ENCODE data around the gene STAT5A. TPM values are rescaled to one million over a fixed set of nuclear protein-coding genes. Genes with fewer than 3 reads are reported as not detected.

Gene STAT5A
- polyA plus RNA-seq, 1 experiment, result 5.3 TPM

DNA sequence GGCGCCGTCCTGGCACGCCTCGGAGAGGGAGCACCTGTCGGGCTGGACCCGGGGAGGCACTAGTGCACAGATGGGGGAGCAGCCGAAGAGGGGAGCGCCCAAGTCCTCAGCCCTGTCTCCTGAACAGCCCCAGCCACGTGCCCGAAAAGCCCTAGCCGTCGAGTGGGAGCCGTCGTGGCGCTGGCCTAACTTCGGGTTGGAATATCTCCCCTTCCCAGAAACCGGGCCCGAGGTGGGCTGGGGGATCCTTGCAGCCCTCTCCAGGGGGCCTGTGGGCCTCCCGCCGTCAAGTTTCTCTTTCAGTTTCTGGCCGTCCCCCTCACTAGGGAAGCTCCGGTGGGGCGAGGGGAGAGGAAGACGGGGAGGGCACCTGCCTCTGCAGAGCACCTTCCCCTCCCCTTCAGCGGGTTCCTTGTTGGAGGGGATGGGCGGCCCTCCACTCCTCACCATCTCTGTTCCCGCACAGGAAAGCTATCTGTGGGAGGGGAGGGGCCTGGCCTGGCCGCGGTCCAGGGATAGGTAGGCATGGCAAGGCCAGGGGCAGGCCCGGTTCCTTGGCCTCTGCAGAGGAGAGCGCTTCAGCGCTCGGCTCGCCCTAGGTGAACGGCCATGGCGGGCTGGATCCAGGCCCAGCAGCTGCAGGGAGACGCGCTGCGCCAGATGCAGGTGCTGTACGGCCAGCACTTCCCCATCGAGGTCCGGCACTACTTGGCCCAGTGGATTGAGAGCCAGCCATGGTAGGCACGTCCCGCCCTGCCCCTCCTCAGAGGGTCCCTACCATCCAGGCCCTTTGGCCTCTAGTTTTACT, 709 bp downstream of the STAT5A start:
- Histone ChIP-seq H3K4me3 (ENCODE audit: low read depth, low read length) (peak overlapping the region; percentile 49), H3K27ac (ENCODE audit: low read depth, low read length) (no peak overlapping the region), H3K27me3 (ENCODE audit: control insufficient read depth, insufficient read depth, low read length) (no peaks in the 10 kb centered on the region), H3K9me3 (ENCODE audit: control insufficient read depth, insufficient read depth, low read length) (peaks cover 6% of the 10 kb centered on the region; the same call in 1 of the 2 replicates)
- DNase-seq (ENCODE audit: low read depth, low spot score), result no peak
- ChIA-PET POLR2A (interaction anchor here (1.2 kb wide), 1 partner anchor 41 kb away, joined by 3 read pairs; no protein-coding TSS in a partner anchor), CTCF (no interaction called here)
- TF ChIP-seq, protein P1, sequence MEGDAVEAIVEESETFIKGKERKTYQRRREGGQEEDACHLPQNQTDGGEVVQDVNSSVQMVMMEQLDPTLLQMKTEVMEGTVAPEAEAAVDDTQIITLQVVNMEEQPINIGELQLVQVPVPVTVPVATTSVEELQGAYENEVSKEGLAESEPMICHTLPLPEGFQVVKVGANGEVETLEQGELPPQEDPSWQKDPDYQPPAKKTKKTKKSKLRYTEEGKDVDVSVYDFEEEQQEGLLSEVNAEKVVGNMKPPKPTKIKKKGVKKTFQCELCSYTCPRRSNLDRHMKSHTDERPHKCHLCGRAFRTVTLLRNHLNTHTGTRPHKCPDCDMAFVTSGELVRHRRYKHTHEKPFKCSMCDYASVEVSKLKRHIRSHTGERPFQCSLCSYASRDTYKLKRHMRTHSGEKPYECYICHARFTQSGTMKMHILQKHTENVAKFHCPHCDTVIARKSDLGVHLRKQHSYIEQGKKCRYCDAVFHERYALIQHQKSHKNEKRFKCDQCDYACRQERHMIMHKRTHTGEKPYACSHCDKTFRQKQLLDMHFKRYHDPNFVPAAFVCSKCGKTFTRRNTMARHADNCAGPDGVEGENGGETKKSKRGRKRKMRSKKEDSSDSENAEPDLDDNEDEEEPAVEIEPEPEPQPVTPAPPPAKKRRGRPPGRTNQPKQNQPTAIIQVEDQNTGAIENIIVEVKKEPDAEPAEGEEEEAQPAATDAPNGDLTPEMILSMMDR (IDR thresholded peaks at IDR 0.05; ENCODE audit: low read depth, low read length), result no peak

DNA sequence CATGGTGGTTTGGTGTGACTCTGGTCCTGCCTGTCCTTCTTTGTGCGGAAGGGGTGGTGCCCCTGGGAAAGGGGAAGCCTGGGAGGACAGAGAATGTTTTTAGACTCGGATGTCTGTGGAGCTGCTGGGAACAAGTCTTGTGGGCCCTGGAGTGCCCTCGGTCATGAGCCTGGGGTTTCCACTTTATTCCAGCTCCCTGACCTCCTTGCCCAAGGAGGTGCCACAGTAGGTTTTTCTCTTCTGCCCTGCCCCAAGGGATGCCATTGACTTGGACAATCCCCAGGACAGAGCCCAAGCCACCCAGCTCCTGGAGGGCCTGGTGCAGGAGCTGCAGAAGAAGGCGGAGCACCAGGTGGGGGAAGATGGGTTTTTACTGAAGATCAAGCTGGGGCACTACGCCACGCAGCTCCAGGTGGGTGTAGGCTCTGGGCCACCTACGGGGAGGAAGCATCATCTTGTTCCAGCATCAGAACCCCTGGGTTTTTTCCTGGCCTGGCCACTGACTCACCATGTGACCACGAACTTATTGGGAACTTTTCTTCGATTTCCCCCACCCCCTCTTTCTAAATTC, 1.4 kb downstream of the STAT5A start:
- H3K27me3 ChIP-seq (ENCODE audit: control insufficient read depth, insufficient read depth, low read length), result no peaks in the 10 kb centered on the region
- POLR2A ChIA-PET, result no interaction called here
- no peak overlapping the region for H3K4me3 ChIP-seq (ENCODE audit: low read depth, low read length)
- DNase-seq (ENCODE audit: low read depth, low spot score), result no peak
- no peak overlapping the region for H3K27ac ChIP-seq (ENCODE audit: low read depth, low read length)
- H3K9me3 ChIP-seq (ENCODE audit: control insufficient read depth, insufficient read depth, low read length), result peaks cover 6% of the 10 kb centered on the region; the same call in 1 of the 2 replicates
- TF ChIP-seq, protein P1 (IDR thresholded peaks at IDR 0.05; ENCODE audit: low read depth, low read length), result no peak
- CTCF ChIA-PET, result no interaction called here

DNA sequence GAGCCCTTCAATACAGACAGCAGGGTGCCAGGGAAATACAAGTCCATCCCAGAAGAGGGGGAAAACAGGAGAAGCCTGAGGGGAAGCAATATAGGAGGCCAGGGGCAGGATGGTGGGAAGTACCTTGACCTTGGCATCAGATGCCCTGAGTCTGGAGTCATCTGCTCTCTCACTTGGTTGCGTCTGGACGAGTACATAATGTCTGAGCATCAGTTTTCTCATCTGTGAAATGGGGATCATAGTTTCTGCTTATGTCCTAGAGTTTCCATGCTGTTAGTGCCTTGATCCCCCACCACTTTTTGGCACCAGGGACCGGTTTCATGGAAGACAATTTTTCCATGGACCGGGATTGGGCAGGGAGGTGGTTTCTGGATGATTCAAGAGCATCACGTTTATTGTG, 2.3 kb downstream of the STAT5A start:
- Histone ChIP-seq H3K27me3 (ENCODE audit: control insufficient read depth, insufficient read depth, low read length) (no peaks in the 10 kb centered on the region), H3K4me3 (ENCODE audit: low read depth, low read length) (no peak overlapping the region), H3K27ac (ENCODE audit: low read depth, low read length) (no peak overlapping the region), H3K9me3 (ENCODE audit: control insufficient read depth, insufficient read depth, low read length) (peaks cover 6% of the 10 kb centered on the region; the same call in 1 of the 2 replicates)
- TF ChIP-seq, protein P1 (IDR thresholded peaks at IDR 0.05; ENCODE audit: low read depth, low read length), result no peak
- DNase-seq (ENCODE audit: low read depth, low spot score), result no peak
- CTCF ChIA-PET, result no interaction called here
- POLR2A ChIA-PET, result interaction anchor here (0.5 to 1.1 kb wide), 2 partner anchors 40 to 49 kb away, joined by 3 to 4 read pairs; no protein-coding TSS in a partner anchor

DNA sequence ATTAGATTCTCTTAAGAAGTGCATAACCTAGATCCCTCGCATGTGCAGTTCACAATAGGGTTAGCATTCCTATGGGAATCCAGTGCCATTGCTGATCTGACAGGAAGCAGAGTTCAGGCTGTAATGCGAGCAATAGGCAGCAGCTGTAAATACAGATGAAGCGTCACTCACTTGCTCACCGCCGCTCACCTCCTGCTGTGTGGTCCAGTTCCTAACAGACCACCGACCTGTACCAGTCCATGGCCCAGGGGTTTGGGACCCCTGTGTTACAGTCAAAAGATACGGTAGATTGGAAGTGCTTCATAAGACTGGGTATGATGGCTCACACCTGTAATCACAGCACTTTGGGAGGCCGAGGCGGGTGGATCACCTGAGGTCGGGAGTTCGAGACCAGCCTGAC, 2.8 kb downstream of the STAT5A start:
- POLR2A ChIA-PET, result interaction anchor here (0.5 to 1.1 kb wide), 2 partner anchors 40 to 50 kb away, joined by 3 to 4 read pairs; no protein-coding TSS in a partner anchor
- CTCF ChIA-PET, result interaction anchor here (0.6 kb wide), 1 partner anchor 69 kb away, joined by 4 read pairs; no protein-coding TSS in a partner anchor
- H3K27me3 ChIP-seq (ENCODE audit: control insufficient read depth, insufficient read depth, low read length), result no peaks in the 10 kb centered on the region
- H3K9me3 ChIP-seq (ENCODE audit: control insufficient read depth, insufficient read depth, low read length), result peaks cover 6% of the 10 kb centered on the region; the same call in 1 of the 2 replicates
- DNase-seq (ENCODE audit: low read depth, low spot score), result no peak
- no peak overlapping the region for H3K27ac ChIP-seq (ENCODE audit: low read depth, low read length)
- TF ChIP-seq, protein P1 (IDR thresholded peaks at IDR 0.05; ENCODE audit: low read depth, low read length), result no peak
- H3K4me3 ChIP-seq (ENCODE audit: low read depth, low read length), result no peak overlapping the region
